Hematopoietic multipotent progenitor cell (in vitro differentiated cells): ENCODE results near the gene AGPAT4. TPM values are rescaled to one million over a fixed set of nuclear protein-coding genes. Genes with fewer than 3 reads are reported as not detected.
"Not testable (repeated sequence)": the region's sequence is repeated elsewhere in the genome, so short reads cannot be mapped to it uniquely, and the experiment has no call there.

Experiments used
- DNase-seq, 3 donors: peaks; one replicate each; pipeline ENCODE4 v3.0.0-alpha.2; 2011 to 2015; ENCODE audit warnings: low read depth in 2 of 3, low spot score in 2 of 3
- total RNA-seq: library from RNA; depleted of rRNA; stranded (reverse); fragments of >200 nt; gene quantifications from one replicate; pipeline ENCODE4 v1.2.3, GENCODE V29; 2012

AGPAT4 gene
- total RNA-seq, 1 donor = 28.5 TPM

GRCh38 chr6:161210857-161211256 is 63.0 kb downstream of the AGPAT4 start:
- no peak for DNase-seq

GRCh38 chr6:161207200-161207599 is 66.7 kb downstream of the AGPAT4 start:
- no peak for DNase-seq

DNA sequence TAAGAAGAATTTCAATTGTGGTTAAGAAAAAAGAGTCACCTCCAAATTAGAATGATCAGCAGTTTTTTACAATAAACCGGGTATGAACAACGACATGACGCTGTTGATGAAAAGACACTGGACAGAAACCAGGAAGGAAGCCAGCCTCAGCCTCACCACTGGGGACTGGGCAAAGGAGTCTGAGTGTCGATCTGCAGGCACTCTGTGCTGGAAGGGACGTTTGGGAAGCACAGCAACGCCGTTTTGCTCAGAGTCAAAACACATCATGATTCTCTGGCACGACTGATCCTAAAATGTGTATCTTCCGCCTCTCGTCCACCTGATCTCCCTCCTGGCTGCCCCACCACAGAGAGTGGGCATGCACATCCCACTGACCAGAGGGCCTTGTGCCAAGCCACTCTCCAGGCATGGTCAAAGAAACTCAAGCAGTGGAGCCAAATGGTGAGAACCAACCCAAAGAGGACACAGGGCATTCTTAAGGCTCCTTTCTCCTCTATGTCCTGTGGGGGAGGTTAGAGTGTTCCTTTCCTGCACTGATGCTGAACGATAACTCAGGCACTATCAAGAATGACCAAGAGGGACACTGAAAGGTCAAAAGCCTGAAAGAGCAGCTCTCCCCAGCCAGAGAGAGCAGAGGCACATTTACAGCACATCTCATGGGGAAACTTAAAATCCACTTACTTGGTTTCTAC is 68.8 kb downstream of the AGPAT4 start:
- no peak for DNase-seq

- peak in 2 of 3 donors; percentile 9 to 33 for DNase-seq
These were observed 73.1 kb downstream of the AGPAT4 start for GRCh38 chr6:161200610-161201370.

GRCh38 chr6:161199850-161200249 is 74.0 kb downstream of the AGPAT4 start:
- peak in 1 of 3 donors; percentile 39 for DNase-seq

DNA sequence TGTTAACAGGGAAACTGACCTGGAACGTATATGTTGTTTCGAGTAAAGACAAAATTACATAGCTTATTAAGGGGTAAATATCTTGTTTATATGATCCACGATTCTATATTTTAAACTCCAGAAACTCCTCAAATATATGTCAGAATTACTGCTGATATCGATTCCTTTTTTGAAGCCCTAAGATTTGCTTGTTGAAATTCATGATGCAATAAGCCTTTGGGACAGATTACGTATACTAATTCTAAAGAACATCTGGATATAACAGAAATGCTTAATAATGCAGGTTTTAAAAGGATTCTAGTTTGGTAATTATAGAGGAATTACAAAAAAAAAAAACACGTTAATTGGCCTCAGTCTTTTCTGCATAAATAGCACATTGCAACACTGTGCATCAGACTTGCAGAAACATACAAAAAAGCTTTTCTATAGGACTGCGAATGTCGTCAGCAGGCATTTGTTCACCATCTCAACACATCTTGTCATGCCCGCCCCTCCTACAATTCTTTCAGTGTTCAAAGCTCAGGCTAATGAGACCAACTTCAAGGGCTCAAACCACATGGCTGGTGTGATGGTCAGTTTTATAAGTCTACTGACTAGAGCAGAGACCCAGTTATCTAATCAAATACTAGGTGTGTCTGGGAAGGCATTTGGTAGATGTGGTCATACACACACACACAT is 74.9 kb downstream of the AGPAT4 start:
- no peak for DNase-seq

DNA sequence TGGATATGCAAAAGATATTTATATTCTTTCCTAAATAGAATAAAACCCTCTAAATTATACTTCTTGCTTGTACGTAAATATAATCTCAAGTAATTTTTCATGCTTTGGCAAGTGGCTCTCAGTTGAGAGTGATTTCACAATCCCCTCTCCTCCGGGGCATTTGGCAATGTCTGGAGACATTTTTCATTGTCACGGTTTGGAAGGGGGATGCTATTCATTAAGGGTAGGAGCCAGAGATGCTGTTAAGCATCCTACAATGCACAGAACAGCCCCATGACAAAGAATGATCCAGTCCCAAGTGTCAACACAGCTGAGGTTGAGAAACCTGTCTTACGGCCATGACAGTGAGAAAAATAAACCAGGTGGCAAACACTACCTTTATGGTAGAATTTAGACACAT is 75.7 kb downstream of the AGPAT4 start:
- DNase-seq = no peak

- DNase-seq = no peak
These were observed 78.5 kb downstream of the AGPAT4 start for GRCh38 chr6:161195386-161195785.

GRCh38 chr6:161194374-161194773 is 79.5 kb downstream of the AGPAT4 start:
- no peak for DNase-seq

GRCh38 chr6:161192636-161193411 is 81.0 kb downstream of the AGPAT4 start:
- DNase-seq = no peak

DNA sequence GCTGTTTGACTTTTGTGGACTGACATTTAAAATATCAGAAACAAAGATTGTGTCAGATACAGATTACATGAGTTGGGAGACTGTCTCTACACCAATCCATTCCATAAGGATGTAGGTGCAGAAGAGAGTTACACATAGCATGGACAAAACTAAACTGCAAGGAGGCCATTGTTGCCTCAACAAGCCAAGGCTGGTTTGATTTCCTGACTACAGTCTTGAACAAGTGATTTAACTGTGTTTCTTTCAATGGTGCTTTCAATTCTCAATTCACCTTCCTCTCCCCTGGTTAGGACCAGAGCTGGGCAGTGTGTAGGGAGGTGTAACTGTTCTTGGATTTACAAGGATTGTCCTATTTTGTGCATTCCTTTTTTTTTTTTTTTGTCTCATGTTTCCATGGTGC is 82.2 kb downstream of the AGPAT4 start:
- DNase-seq = no peak

DNA sequence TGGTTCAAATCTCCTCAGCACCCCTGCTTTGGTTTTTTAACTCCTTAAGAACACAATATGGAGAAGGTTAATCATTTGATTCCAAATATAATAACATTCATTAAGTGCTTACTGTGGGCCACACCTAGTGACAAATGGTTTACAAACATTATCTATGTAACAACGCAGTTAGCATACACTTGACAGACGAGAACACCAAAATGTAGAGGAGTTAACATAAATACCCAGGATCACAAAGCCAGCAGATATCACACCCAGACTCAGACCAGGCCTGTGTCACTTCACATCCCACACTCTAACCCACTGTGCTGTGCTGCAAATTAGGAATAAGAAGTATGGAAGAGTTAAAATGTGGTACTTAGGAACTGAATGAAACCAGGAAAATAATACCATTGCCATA is 82.9 kb downstream of the AGPAT4 start:
- no peak for DNase-seq

DNA sequence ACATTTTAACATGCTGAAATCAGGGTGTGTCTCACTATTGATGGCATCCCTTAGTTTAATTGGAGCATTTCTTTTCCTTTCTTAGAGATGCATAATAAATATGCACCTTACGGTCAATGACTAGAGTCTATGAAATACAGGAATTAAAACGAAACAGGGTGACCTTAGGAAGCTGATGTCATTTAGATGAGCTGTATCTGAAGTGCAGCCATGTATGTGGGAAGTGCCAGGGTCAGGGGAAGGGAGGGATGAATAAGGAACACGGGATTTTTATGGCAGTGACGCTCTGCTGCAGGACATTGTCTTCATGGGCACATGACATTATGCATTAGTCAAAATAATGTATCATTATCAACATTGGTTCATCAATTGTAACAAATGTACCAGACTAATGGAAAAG is 84.0 kb downstream of the AGPAT4 start:
- no peak for DNase-seq

DNA sequence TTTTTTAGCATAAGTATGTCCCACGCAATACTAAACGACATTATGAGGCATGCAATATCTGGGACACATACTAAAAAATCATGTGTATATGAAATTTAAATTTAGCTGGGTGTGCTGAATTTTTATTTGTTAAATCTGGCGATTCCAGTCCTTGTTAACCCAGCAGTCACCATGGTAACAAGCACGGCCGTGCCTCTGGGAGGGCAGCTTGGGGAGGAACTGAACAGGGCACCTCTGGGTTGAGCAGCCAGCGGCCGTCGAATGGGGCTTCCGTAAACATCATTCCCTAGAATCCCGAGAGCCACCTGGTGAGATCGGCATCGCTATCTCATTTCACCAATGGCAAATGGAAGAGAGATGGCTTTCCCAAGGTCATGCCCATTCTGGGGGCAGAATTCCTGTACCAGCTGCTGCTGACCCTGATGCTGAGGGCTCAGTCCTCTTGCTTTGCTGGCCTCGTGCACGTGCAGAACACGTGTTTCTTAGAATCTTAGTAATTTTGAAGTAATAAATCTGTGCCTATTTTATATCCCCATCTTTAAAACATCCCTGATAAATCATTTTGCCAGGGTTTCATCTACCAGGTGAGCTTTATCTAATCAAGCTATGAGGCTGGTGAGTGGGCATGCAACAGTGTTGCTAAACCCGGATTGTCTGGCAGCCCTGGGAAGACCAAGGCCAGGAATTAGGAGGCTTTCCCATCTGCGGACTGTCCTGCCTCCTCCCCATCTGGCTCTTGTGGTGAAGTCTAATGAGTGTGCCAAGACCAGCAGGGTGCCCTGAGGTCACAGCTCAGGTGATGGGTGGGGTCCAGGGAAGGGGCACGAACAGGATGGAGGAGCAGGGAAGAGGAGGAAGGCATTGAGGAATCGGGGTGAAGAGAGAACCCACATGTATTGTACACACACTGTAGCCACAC is 85.1 kb downstream of the AGPAT4 start:
- no peak for DNase-seq

GRCh38 chr6:161186173-161186769 is 87.6 kb downstream of the AGPAT4 start:
- peak in 1 of 3 donors; percentile 66 for DNase-seq

DNA sequence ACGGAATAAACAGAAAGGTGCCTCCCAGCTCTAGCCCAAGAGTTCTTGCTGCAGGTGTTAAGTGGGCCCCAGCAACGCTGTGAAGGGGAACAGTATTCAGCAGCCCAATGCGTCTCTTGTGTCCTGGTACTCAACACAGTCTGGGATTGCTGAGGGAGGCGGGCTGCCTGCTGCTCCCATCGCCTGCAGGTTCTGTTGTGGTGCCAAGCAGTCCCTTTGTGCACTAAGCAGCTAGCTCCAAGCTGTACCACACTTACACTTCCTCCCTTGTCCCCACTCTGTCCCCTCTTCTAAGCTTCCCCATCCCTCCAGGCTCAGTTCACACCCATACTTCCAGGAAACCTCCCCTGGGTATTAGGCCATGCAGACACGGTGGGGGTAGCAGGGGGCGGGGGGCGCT is 92.7 kb downstream of the AGPAT4 start:
- no peak for DNase-seq

DNA sequence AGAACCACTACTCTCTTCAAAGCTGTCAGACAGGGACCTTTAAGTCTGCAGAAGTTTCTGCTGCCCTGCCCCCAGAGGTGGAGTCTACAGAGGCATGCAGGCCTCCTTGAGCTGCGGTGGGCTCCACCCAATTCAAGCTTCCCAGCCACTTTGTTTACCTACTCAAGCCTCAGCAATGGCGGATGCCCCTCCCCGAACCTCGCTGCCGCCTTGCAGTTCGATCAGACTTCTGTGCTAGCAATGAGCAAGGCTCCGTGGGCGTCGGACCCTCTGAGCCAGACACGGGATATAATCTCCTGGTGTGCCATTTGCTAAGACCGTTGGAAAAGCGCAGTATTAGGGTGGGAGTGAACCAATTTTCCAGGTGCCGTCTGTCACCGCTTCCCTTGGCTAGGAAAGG is 95.7 kb downstream of the AGPAT4 start:
- not testable (repeated sequence) for DNase-seq

DNA sequence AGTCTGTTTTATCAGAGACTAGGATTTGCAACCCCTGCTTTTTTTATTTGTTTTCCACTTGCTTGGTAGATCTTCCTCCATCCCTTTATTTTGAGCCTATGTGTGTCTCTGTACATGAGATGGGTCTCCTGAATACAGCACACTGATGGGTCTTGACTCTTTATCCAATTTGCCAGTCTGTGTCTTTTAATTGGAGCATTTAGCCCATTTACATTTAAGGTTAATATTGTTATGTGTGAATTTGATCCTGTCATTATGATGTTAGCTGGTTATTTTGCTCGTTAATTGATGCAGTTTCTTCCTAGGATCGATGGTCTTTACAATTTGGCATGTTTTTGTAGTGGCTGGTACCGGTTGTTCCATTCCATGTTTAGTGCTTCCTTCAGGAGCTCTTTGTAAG is 97.4 kb downstream of the AGPAT4 start:
- not testable (repeated sequence) for DNase-seq

DNA sequence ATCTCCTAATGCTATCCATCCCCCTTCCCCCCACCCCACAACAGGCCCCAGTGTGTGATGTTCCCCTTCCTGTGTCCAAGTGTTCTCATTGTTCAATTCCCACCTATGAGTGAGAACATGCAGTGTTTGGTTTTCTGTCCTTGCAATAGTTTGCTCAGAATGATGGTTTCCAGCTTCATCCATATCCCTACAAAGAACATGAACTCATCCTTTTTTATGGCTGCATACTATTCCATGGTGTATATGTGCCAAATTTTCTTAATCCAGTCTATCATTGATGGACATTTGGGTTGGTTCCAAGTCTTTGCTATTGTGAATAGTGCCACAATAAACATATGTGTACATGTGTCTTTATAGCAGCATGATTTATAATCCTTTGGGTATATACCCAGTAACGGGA is 101.1 kb downstream of the AGPAT4 start:
- not testable (repeated sequence) for DNase-seq
